Stimulated activated CD4-positive, alpha-beta T cell treated with anti-CD3 and anti-CD28 coated beads, Interleukin-2, amount 100 ng/mL, for 4 hours (primary cell): ENCODE measurements around the gene PLIN3.
A peak's percentile ranks its signal among the peaks of the same experiment; 100 is the strongest.
"Not testable (repeated sequence)": the region's sequence is repeated elsewhere in the genome, so short reads cannot be mapped to it uniquely, and the experiment has no call there.

Experiments used
- DNase-seq: peaks from one replicate; pipeline ENCODE4 v3.0.0-alpha.2; 2020; ENCODE audit warnings: low read depth

The PLIN3 gene

DNA sequence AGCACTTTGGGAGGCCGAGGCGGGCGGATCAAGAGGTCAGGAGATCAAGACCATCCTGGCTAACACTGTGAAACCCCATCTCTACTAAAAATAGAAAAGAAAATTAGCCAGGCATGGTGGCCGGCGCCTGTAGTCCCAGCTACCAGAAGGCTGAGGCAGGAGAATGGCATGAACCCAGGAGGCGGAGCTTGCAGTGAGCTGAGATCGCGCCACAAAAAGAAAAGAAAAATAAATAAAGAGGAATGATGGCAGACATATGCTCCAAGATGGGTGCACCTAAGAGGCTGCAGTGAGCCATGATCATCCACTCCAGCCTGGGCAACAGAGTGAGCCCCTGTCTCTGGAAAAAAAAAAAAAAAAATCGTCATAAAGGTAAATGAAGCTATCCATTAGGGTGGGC lies 21.5 kb downstream of the PLIN3 start:
- DNase-seq = not testable (repeated sequence)

DNA sequence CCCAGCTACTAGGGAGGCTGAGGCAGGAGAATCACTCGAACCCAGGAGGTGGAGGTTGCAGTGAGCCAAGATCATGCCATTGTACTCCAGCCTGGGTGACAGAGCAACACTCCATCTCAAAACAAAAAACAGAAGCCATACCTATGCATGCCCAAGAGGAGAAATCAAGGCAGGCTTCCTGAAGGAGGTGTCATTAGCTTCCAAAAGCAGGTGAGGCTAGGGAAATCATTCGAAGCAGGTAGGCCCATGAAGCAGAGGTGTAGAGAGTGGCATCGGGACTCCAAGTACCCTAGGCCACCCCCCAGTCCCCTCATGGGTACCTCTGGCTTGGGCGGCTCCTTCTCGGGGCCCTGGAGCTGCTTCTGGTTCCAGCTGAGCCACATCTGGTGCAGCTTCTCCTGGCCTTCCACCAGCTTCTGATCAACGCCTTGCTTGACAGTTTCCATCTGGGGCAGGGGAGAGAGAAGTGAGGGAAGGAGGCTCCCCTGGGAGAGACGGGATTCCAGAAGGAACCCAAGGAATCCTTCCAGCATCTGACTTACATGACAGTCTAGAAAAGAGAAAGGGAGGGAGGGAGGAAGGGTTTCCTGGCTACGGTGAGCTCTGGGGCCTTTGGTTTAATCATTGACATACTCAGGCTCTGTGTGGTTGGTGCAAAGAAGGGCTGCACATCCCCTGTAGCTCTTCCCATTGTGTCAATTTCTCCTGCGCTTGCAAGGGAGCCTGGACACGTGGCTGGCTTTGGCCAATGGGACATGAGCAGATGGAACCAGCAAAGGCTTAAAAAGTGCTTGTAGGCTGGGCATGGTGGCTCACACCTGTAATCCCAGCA lies 22.9 kb downstream of the PLIN3 start:
- no peak for DNase-seq

DNA sequence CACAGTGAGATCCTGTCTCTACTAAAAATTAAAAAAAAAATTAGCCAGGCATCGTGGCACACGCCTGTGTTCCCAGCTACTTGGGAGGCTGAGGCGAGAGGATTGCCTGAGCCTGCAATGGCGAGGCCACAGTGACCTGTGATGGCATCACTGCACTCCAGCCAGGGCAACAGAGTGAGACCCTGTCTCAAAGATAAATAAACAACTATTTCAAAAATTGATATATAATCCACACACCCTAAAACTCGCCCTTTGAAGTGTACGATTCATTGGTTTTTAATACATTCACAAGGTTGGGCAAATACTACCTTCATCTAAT lies 23.9 kb downstream of the PLIN3 start:
- DNase-seq = no peak

DNA sequence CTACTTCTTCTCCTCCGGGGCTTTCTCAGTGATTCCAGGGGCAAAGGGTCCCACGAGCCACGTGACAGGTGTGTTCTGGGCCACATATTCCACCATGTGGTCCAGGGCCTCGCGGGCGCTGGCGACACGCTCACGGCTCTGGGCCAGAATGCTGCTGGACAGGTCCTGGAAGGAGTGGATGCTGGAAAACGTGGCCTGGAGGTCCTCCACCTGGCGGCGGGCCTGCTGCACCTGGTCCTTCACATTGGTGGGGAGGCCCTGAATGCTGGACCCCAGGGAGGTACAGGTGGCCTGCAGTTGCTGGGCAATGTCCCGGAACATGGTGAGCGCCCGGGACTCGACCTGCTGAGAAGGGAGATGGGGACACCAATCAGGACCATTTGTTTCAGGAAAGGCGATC lies 28.3 kb downstream of the PLIN3 start:
- no peak for DNase-seq

DNA sequence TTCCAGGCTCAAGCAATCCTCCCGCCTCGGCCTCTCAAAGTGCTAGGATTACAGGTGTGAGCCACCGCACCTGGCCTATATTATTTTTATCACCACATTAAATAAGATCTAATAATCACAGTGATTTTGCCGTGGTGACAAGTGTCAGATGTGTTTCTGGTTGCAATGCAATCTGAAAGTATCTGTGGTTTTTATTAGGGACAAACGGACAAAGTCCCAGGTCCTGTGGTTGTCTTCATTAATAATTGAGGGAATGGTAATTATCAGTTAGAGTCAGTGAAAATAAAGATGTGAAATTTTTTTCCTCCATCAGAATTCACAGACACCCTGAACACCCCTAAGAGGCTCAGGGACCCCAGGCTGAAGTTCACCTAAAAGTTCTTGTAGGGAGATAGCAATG lies 34.7 kb downstream of the PLIN3 start:
- no peak for DNase-seq

DNA sequence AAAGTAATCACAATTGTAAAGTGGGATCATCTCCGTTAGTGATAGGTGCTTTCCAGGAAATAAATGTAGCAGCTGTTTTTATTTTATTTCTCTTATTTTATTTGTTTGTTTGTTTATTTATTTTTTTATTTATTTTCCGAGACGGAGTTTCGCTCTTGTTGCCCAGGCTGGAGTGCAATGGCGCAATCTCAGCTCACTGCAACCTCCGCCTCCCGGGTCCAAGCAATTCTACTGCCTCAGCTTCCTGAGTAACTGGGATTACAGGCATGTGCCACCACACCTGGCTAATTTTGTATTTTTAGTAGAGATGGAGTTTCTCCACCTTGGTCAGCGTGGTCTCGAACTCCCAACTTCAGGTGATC lies 35.5 kb downstream of the PLIN3 start:
- DNase-seq = not testable (repeated sequence)

DNA sequence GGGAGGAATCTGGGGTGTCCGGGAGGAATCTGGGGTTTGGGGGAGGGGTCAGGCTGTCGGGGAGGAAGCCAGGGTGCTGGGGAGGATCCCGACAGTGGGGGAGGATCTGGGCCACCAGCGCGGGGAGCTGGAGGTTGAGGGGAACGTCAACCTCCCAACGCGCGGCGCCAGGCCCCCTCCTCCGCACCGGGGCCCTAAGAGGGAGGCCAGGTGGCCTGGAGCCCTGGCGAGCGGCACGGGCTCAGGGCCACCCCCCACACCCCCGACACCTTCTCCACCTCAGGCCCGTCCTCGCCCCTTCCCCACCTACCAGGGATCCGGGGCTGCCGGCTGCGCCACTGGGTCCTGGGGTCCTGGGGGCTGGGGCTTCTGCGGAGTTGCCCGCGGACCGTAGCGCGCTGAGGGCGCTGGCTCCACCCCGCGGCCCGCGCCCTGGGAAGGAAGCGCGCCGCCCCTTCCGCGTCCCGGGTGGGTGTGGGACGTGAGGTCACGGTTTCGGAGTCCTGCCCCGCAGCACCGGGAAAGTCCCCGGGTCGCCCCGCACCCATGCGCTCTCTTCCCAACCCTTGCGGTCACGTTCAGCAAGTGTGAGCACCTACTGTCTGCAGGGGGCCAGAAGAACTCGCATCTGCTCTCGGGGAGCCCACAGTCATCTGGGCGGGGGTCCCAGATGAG lies 36.0 kb downstream of the PLIN3 start, which contains the start of gene TICAM1:
Gene TICAM1, minus strand, starts transcription at position 409 of the 675 bp plus-strand sequence. CDS start 13,335 bp downstream, outside the sequence.
- DNase-seq = peak; percentile 78

DNA sequence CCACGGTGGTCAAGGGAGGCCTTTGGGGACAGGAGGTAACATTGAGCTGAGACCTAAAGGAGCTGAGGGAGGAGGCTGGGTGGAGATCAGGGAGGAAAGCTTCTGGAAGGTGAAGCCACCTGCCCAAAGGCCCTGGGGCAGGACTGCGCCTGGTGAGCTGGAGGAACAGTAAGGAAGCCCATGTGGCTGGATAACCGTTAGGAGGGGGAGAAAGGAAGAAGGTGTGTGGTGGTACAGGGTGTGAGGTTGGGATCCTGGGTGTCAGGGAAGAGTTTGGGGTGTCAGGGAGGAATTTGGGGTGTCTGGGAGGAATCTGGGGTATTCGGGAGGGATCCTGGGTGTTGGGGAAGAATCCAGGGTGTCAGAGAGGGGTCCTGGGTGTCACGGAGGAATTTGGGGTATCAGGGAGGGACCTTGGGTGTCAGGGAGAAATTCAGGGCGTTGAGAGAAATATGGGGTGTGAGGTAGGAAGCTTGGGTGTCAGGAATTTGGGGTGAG lies 36.6 kb downstream of the PLIN3 start:
- DNase-seq = no peak

DNA sequence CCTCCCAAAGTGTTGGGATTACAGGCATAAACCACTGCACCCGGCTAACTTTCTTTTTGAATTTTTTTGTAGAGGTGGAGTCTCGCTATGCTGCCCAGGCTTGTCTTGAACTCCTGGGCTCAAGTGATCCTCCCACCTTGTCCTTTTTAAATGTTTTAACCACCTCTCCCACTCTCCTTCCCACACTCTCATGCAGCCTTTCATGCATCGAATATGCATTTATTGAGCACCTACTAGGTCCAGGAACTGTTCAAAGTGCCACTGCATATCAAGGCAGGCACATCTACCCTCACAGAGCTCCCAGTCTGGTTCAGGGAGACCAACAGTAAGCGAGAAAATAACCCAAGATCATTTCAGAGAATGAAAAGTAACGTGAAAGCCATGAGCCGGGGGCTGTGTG lies 37.1 kb downstream of the PLIN3 start:
- DNase-seq = no peak

DNA sequence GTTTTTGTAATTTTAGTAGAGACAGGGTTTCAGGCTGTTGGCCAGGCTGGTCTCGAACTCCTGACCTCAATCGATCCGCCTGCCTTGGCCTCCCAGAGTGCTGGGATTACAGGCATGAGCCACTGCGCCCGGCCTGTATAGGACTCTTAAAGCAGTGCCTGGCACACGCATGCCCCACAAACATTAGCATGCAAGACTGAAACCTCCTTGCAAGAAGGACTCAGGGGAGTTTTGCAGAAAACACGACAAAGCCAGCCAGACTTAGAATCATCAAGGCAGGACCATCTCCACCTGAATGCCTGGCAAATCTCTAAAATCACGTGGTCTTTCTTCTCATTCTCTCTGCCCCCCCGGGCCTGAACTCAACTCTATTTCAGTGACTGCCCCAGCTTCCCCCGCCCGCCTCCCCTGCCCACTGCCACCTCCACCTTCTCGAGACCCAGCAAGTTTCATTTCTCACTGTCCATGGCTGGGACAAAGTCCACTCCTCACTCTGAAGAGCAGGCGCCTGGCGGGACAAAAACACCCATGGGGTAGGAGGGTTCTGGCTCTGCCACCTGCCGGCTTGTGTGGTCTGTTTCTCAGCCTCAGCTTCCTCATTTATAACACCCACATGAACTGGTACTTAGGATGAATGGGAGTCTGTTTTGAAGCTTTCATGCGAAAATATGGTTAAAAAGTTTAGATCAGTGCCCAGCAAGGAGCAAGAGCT lies 38.3 kb downstream of the PLIN3 start:
- no peak for DNase-seq

DNA sequence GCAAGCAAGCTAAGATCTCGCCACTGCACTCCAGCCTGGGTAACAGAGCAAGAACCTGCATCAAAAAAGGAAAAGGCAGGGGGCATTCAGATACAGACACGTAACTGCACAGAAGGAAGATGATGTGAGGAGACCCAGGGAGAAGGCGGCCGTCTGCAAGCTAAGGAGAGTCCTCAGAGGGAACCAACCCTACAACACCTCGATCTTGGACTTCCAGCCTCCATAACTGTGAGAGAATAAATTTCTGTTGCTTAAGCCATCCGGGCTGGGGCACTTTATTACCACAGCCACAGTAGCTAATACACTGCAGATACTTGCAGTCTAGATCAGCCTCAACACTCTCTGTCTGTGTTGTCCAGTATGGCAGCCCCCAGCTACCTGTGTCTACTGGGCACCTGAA lies 43.9 kb downstream of the PLIN3 start:
- DNase-seq = no peak

DNA sequence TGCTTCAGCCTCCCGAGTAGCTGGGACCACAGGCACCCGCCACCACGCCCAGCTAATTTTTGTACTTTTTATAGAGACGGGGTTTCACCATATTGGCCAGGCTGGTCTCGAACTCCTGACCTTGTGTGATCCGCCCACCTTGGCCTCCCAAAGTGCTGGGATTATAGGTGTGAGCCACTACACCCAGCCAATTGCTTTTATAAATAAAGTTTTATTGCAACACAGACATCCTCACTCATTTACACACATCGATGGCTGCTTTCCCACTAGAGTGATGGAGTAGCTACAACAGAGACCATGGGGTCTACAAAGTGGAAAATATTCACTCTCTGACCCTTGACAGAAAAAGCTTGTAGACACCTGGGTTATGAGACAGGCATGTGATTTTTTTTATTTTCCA lies 45.1 kb downstream of the PLIN3 start:
- DNase-seq = not testable (repeated sequence)

DNA sequence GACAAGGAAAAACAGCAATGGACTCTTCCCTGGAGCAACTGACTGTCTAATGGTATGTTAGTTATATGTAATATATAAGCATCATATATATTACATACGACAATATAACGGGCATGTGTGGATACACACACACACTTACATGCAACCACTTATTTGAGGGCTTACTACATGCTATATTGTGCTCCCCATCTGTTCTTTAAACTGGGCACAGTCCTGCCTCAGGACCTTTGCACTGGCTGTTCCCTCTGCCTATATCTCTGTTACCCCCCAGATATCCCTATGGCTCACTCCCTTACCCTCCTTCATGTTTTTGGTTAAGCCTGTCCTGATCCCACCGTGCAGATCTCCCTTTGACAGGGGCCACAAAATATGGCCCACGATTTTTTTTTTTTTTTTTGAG lies 46.2 kb downstream of the PLIN3 start:
- no peak for DNase-seq

DNA sequence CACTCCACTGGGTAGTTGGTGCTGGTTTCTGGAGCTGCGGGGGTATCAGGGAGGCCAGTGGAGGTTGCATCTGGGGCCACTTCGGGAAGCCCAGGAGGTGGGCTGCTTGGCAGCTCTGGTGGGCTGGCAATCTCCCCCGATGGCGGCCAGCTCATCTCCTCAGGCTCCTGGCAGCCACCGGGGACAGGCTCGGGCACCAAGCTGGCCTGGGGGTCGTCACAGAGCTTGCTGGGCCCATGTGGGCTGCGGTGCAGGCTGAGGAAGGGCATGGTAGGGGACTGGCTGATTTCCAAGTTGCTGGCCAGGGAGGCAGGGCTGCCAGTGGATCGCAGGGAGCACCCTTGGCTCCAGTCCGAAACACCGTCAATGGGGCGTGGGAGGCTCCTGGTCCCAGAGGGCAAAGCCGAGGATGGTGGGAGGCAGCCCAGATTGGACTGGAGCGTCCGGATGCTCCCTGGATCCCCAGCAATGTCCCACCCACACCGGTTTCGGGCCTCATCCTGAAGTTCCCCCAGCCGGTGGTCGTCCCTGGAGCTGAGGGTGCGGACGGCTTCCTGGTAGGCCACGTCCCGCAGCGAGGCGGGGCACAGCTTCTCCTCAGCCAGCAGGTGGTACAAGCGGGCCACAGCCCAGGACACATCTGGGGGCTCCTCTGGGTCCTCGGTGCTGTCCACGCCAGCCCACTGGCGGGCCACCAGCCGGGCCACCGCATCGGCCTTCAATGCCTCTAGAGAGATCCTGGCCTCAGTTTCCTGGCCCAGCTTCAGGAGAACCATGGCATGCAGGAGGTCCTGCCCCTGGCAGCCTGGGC lies 49.8 kb downstream of the PLIN3 start:
- DNase-seq = no peak

DNA sequence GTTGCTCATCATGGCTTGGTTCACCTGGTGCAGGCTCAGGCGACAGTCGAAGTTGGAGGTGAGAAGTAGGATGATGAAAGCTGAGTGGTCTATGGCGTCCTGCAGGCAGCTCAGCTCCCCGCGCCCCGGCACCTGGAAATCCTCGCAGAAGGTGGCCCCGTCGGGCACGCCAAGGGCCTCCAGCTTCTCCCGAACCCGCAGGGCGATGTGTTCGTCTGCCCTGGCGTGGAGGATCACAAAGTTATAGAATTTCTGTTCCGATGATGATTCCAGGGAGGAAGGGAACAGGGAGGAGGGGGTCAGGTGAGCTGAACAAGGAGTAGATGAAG lies 50.6 kb downstream of the PLIN3 start:
- DNase-seq = no peak

DNA sequence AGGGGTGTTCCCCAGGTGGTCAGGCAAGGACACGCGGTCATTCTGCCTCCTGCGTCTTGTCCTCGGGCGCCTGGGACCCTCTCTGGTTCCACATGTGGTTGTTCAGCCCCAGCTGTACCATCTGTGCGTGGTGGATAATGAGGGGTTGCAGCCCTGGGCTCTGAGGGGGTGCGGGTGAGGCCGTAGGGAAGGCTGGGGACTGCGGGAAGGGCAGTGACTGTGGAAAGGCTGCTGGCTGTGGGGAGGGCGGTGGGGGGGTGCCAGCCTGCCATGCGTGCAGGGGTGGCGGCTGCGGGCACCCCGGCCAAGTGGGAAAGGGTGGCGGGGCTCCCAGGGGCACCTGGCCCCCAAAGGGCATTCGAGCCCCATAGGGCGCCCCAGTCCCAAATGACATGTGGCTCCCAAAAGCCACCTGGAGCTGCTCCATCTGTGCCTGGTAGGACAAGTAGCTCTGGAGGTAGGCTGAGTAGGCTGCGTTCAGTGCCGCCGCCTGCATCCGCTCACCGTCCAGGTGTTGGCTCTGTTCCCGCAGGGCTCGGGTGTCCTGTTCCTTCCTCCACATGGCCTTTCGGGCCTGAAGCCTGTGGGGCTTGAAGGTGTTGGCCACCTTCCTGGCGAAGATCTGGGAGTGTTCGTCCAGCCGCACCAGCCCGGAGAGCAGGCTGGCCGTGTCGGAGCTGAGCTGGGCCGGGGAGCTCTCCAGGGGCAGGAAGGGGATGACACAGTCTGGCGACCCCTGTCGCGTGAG lies 51.1 kb downstream of the PLIN3 start:
- no peak for DNase-seq

DNA sequence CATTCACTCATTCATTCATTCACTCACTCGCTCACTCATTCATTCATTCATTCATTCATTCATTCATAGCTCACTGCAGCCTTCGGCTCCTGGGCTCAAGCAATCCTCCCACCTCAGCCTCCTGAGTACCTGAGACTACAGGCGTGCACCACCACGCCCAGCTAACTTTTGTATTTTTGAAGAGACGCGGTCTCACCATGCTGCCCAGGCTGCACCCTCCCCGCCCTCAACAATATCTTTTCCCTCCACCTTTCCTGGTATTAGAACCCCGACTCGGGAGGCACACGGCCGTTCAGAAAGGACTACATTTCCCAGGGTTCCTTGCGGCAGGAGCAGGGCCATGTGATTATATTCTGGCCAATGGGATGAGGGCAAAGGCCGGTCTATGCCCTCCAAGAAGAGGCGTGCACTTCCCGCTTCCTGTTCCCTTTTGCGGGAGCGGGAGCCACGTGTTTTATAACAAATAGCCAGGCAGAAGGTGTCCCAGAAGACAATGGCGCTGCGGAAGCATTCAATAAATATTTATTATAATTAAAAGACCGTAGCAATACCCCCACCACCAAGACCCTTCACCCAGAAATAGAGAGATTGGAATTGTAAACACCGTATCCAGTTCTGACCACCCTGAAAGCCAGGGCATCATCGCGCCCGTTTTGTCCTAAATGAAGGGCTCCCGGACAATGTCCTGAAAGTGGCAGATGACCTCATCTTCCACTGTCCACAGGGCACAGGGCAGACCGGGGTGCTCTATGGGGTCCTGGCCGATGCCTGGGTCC lies 51.9 kb downstream of the PLIN3 start:
- peak; percentile 65 for DNase-seq

DNA sequence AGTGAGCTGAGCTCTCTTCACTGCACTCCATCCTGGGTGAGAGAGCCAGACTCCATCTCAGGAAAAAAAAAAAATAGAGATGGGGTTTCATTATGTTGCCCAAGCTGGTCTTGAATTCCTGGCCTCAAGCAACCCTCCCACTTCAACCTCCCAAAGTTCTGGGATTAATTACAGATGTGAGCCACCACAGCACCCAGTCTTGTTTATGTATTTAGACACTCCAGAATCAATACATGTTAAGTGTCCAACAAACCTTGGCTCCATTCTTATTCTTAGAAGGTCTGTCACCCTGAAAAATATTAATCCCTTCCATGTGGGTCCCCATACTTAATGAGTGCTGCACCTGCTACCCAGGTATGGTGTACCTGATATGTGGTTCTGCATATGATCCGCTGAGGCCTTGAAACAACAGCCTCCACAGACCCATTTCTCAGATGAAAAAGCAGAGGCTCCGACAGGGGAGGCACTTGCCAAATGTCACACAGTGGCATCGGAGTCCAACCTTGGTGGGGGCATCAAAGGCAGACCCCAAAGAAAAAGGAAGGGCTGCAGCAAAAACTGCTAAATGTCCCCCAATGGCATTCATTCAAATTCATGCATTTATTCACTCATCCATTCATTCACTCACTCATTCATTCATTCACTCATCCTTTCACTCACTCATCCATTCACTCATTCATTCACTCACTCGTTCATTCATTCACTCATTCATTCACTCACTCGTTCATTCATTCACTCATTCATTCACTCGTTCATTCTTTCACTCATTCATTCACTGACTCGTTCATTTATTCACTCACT lies 52.6 kb downstream of the PLIN3 start:
- no peak for DNase-seq

DNA sequence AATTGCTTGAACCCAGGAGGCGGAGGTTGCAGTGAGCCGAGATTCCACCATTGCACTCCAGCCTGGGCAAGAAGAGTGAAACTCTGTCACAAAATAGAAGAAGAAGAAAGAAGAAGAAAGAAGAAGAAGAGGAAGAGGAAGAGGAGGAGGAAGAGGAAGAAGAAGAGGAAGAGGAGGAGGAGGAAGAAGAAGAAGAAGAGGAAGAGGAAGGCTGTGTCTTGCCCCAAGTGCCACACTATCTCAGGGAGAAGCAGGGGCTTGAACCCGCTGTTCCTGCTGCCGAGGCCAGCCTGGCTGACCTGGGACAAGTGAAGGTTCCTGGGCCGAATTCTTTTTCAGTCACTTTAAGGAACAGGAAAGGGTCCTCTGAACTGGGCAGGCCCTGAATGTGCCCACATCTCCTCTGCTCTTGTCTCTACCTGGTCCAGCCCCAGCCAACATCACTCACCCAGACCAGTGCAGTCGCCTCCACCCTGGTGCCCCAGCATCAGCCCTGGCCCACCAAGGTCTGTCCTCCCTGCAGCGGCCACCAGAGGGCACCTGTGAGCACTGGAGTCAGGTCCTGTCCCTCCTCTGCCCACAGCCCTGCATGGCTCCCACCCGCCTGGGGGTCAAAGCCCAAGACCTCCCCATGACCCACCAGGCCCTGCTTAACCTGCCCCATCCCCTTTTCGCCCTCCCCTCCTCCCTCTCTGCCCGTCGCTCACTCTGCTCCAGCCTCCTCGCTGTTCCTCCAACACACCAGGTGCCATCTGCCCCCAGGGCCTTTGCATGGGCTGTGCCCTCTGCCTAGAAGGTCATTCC lies 55.9 kb downstream of the PLIN3 start:
- DNase-seq = peak; percentile 80
